Endothelial cell of umbilical vein (primary cell): Measurements from ENCODE around the gene IL1RL1. TPM values are rescaled to one million over a fixed set of nuclear protein-coding genes. Genes with fewer than 3 reads are reported as not detected.

Experiments used
- BruUV-seq: library from RNA; stranded (reverse); fragments of 400-500 nt; replicated peaks from 2 replicates; lab custom pipeline; 2021; lab: Mats Ljungman, UMichigan
- CTCF ChIA-PET: fragments of 300-600, 350-600 bp; sonication (Branson Sonifier 250); formaldehyde crosslinking; loops from one replicate; lab custom pipeline; 2021; ENCODE audit warnings: antibody characterized with exemption, inconsistent platforms; lab: Charles Lee
- POLR2A ChIA-PET: fragments of 300-600, 350-600 bp; sonication (Branson Sonifier 250); formaldehyde crosslinking; loops from one replicate; lab custom pipeline; 2021; ENCODE audit warnings: antibody characterized with exemption, inconsistent platforms; lab: Charles Lee
- DNase-seq: peaks from one replicate; pipeline ENCODE4 v3.0.0-alpha.2; 2011; ENCODE audit warnings: low read depth, low spot score
- FAIRE-seq: peaks from 2 replicates; lab custom pipeline; 2011; peaks lifted over from hg19 to GRCh38; lab: Jason Lieb, UNC
- H2AFZ ChIP-seq: 2 replicates; pipeline ENCODE4 v1.6.0; 2012; ENCODE audit warnings: low read depth, low read length, control low read depth, inconsistent platforms
- H3K27ac ChIP-seq: 2 replicates; pipeline ENCODE4 v1.5.1; 2011; ENCODE audit warnings: low read depth, mild to moderate bottlenecking, control low read depth, low read length, moderate library complexity; ENCODE audit not compliant: insufficient read depth
- H3K27me3 ChIP-seq, 2 experiments: 2 replicates each; pipeline versions ENCODE4 v1.6.0 to v1.6.1; 2011; ENCODE audit warnings: low read length in 2 of 2, mixed read lengths in 1 of 2; ENCODE audit not compliant: control insufficient read depth in 2 of 2, insufficient read depth in 2 of 2
- H3K36me3 ChIP-seq, 2 experiments: 2 replicates in 1 of 2; 3 replicates in 1 of 2; pipeline ENCODE4 v1.5.1; 2011; ENCODE audit warnings: low read length in 2 of 2, mild to moderate bottlenecking in 1 of 2, moderate library complexity in 1 of 2; ENCODE audit not compliant: control insufficient read depth in 2 of 2, insufficient read depth in 2 of 2; ENCODE audit errors: extremely low read depth in 1 of 2
- H3K4me1 ChIP-seq: 3 replicates; pipeline ENCODE4 v1.5.1; 2011; ENCODE audit warnings: mild to moderate bottlenecking, low read length; ENCODE audit not compliant: control insufficient read depth, insufficient read depth; ENCODE audit errors: extremely low read depth
- H3K4me2 ChIP-seq: 2 replicates; pipeline ENCODE4 v1.6.1; 2011; ENCODE audit warnings: low read length, control low read depth, mixed read lengths; ENCODE audit not compliant: insufficient read depth
- H3K4me3 ChIP-seq, 3 experiments: fragments of 200-600 bp in 1 of 3; sonication (generic), shearing (Covaris generic) in 1 of 3; replicated peaks in 1 of 3; 2 replicates each; pipeline ENCODE4 v1.5.1; 2011 to 2016; ENCODE audit warnings: control low read depth in 3 of 3, low read length in 3 of 3, mild to moderate bottlenecking in 2 of 3, inconsistent platforms in 1 of 3, low read depth in 1 of 3, moderate library complexity in 1 of 3; ENCODE audit not compliant: insufficient read depth in 1 of 3
- H3K79me2 ChIP-seq: 2 replicates; pipeline ENCODE4 v1.6.0; 2012; ENCODE audit warnings: low read length, inconsistent platforms; ENCODE audit not compliant: control insufficient read depth, insufficient read depth
- H3K9ac ChIP-seq: replicated peaks from 2 replicates; pipeline ENCODE3; 2011; ENCODE audit warnings: low read length, control low read depth; ENCODE audit not compliant: insufficient read depth; ENCODE audit errors: extremely low read depth
- H3K9me1 ChIP-seq: replicated peaks from 3 replicates; pipeline ENCODE4 v1.6.0; 2011; ENCODE audit warnings: mild to moderate bottlenecking, low read length; ENCODE audit not compliant: control insufficient read depth, insufficient read depth; ENCODE audit errors: extremely low read depth
- H3K9me3 ChIP-seq: replicated peaks from 2 replicates; pipeline ENCODE4 v1.5.1; 2012; ENCODE audit warnings: low read length, inconsistent platforms; ENCODE audit not compliant: control insufficient read depth, insufficient read depth
- H4K20me1 ChIP-seq: replicated peaks from 2 replicates; pipeline ENCODE3; 2011; ENCODE audit warnings: mild to moderate bottlenecking, low read length; ENCODE audit not compliant: control insufficient read depth, insufficient read depth; ENCODE audit errors: extremely low read depth
- CTCF ChIP-seq, 2 donors: IDR thresholded peaks; 1 replicate in 1 of 2; 2 replicates in 1 of 2; pipeline ENCODE4 v1.5.1; 2011; ENCODE audit warnings: low read length in 2 of 2, mild to moderate bottlenecking in 2 of 2, moderate library complexity in 2 of 2, control low read depth in 1 of 2, inconsistent platforms in 1 of 2, low read depth in 1 of 2; ENCODE audit not compliant: insufficient read depth in 1 of 2; ENCODE audit errors: extremely low read depth in 1 of 2
- EZH2 ChIP-seq: IDR thresholded peaks from 2 replicates; pipeline ENCODE4 v1.6.1; 2012; ENCODE audit warnings: borderline replicate concordance, low read depth, mild to moderate bottlenecking, moderate library complexity, low read length, inconsistent platforms; ENCODE audit not compliant: severe bottlenecking
- FOS ChIP-seq: IDR thresholded peaks from 2 replicates; pipeline ENCODE4 v1.6.1; 2011; ENCODE audit warnings: mild to moderate bottlenecking, low read length, moderate library complexity, borderline replicate concordance; ENCODE audit not compliant: insufficient read depth
- GATA2 ChIP-seq: IDR thresholded peaks from 2 replicates; pipeline ENCODE4 v1.7.0; 2011; ENCODE audit warnings: low read depth, mild to moderate bottlenecking, moderate library complexity, mixed read lengths, low read length; ENCODE audit not compliant: insufficient read length, insufficient read depth
- JUN ChIP-seq: IDR thresholded peaks from 2 replicates; pipeline ENCODE4 v1.6.1; 2011; ENCODE audit warnings: borderline replicate concordance, low read depth; ENCODE audit not compliant: insufficient read length, insufficient read depth
- MAX ChIP-seq: IDR thresholded peaks from 2 replicates; pipeline ENCODE4 v1.6.1; 2011; ENCODE audit not compliant: insufficient read depth, insufficient read length
- MYC ChIP-seq: IDR thresholded peaks from one replicate; pipeline ENCODE4 v1.6.1; 2011; ENCODE audit warnings: mild to moderate bottlenecking, low read depth, low read length
- POLR2A ChIP-seq: IDR thresholded peaks from 2 replicates; pipeline ENCODE4 v1.6.1; 2012; ENCODE audit warnings: low read depth, mild to moderate bottlenecking, control low read depth, low read length
- POLR2AphosphoS5 ChIP-seq: IDR thresholded peaks from 2 replicates; pipeline ENCODE4 v1.6.1; 2012; ENCODE audit warnings: low read depth, mild to moderate bottlenecking, control low read depth, low read length, moderate library complexity; ENCODE audit not compliant: insufficient read depth
- dilution Hi-C: fragments of 300-500 bp; cut with MboI; formaldehyde crosslinking; loops from one replicate; pipeline ENCODE4 v1.15.0; 2019; ENCODE audit warnings: low sequenced_read_pairs; ENCODE audit not compliant: extremely low pct_ligation_motif_present
- intact Hi-C: fragments of 100-400 bp; cut with micrococcal nuclease; formaldehyde crosslinking; loops from one replicate; pipeline ENCODE4 v1.10.0; 2022
- polyA plus RNA-seq, 4 experiments: library from polyadenylated mRNA; depleted of rRNA in 3 of 4; stranded (reverse) in 3 of 4; unstranded in 1 of 4; fragments of >200 nt; gene quantifications; 2 replicates each; pipeline versions ENCODE4 v1.2.1 to v1.2.3, GENCODE V29; 2011 to 2012; ENCODE audit warnings: missing spikeins in 1 of 4
- total RNA-seq: library from RNA; stranded (reverse); gene quantifications from 2 replicates; pipeline ENCODE4 v1.2.3, GENCODE V29; 2021

The IL1RL1 gene
- total and polyA plus RNA-seq, 2 donors (not counting 3 experiments of a cell fraction or from before 2014, with no cell fraction given): 32.2 to 44.0 TPM

GRCh38 chr2:102315921-102316320 is 4.6 kb downstream of the IL1RL1 start:
- Histone ChIP-seq H3K4me2 (peak overlapping the region; percentile 24), H3K27ac (peak overlapping the region; percentile 35), H3K4me3 (no peak overlapping the region), H3K36me3 (no peaks in the 10 kb centered on the region), H3K9me3 (no peaks in the 10 kb centered on the region), H3K9ac (peak overlapping the region; percentile 5), H4K20me1 (no peaks in the 10 kb centered on the region), H3K27me3 (no peaks in the 10 kb centered on the region), H3K4me1 (peaks cover 41% of the 10 kb centered on the region), H2AFZ (peak overlapping the region; percentile 33), H3K9me1 (no peaks in the 10 kb centered on the region), H3K79me2 (no peaks in the 10 kb centered on the region)
- FAIRE-seq (no peak), DNase-seq (peak; percentile 83)
- POLR2A ChIA-PET: no interaction called here
- intact Hi-C loops: loop anchor here (2.0 kb wide), 1 partner anchor 19 kb away; no protein-coding TSS in a partner anchor
- TF ChIP-seq POLR2AphosphoS5 (no peak), CTCF (IDR thresholded peaks at IDR 0.05; ENCODE audit: extremely low read depth in 1 of 2, insufficient read depth in 1 of 2, low read depth in 1 of 2, low read length in 2 of 2) (no peak), GATA2 (peak; percentile 42)
- no TSS peak for BruUV-seq
- dilution Hi-C loops: no loop called here
- CTCF ChIA-PET: interaction anchor here (3.3 kb wide), 1 partner anchor 20 kb away, joined by 13 read pairs; no protein-coding TSS in a partner anchor

GRCh38 chr2:102317715-102318114 is 6.4 kb downstream of the IL1RL1 start:
- Histone ChIP-seq H3K9ac (no peak overlapping the region), H3K79me2 (no peaks in the 10 kb centered on the region), H3K27ac (no peak overlapping the region), H3K36me3 (no peaks in the 10 kb centered on the region), H3K4me1 (peaks cover 38% of the 10 kb centered on the region), H3K4me2 (no peak overlapping the region), H2AFZ (no peak overlapping the region), H3K9me3 (no peaks in the 10 kb centered on the region), H3K4me3 (no peak overlapping the region), H3K27me3 (no peaks in the 10 kb centered on the region), H3K9me1 (no peaks in the 10 kb centered on the region), H4K20me1 (no peaks in the 10 kb centered on the region)
- TF ChIP-seq POLR2A (no peak), MAX (no peak), GATA2 (no peak), JUN (no peak), CTCF (IDR thresholded peaks at IDR 0.05; ENCODE audit: extremely low read depth in 1 of 2, insufficient read depth in 1 of 2, low read depth in 1 of 2, low read length in 2 of 2) (no peak), MYC (no peak), POLR2AphosphoS5 (no peak), EZH2 (no peak), FOS (no peak)
- no TSS peak for BruUV-seq
- intact Hi-C loops: no loop called here
- DNase-seq (peak; percentile 58), FAIRE-seq (no peak)
- dilution Hi-C loops: no loop called here
- ChIA-PET POLR2A (no interaction called here), CTCF (interaction anchor here (3.3 kb wide), 1 partner anchor 19 kb away, joined by 13 read pairs; no protein-coding TSS in a partner anchor)
